ENCODE results near the gene TPM2. TPM values are rescaled to one million over a fixed set of nuclear protein-coding genes. Genes with fewer than 3 reads are reported as not detected.
"Not testable (repeated sequence)": the region's sequence is repeated elsewhere in the genome, so short reads cannot be mapped to it uniquely, and the experiment has no call there.

TPM2 gene
- polyA plus RNA-seq, 1 experiment: 1,727 TPM

DNA sequence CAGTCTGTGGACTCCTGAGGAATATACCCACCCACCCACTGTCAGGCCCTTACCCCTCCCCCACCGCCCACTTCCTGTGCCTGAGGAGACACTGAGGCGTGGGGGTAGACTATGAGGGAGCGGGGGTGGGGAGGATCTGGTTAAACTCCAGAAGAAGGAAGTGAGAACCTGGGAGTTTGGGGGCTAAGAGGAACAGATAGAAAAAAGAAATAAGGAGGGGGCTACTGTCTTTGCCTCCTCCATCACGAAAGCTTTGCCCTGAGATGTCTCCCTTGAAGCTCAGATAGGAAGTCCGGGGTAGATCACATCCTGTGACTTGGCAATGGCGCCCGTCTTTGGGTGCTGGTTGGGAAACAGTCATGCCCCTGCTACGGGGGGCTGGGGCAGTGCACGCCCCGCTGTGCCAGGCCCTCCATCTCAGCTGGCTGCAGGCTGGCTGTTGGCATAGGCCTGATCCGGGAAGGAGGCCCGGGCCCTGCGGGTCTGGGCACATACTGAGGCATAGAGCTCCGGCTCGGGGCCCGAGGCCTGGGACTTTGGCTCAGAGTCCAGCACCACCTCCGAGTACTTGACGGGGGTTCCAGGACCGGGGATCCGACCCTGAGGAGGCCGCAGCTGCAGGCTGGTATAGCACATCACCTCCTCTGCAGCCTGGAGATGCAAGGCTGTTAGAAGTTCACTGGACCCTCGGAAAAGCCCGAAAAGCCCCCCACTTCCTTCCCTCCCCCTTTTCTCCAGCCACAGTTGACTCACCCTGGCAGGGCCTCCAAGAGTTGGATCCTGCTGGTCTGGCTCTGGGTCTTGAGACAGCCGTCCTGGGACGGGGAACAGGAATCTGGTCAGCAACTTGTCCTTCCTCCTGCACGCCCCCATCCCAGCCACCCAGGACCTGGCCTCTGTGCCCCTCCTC, 40.0 kb downstream of the TPM2 start:
- H3K4me3 ChIP-seq (ENCODE audit: low read depth, low read length): no peak overlapping the region
- CTCF ChIA-PET: interaction anchor here (1.4 to 4.8 kb wide), 3 partner anchors 8 to 47 kb away, joined by 3 to 43 read pairs (median 4); partner anchors contain the start of genes CCDC107 and RMRP
- DNase-seq (ENCODE audit: low read depth): no peak
- H3K36me3 ChIP-seq (ENCODE audit: control insufficient read depth, insufficient read depth, low read length): no peaks in the 10 kb centered on the region
- POLR2A ChIA-PET: interaction anchor here (0.6 kb wide), 1 partner anchor 586 kb away, joined by 3 read pairs; no protein-coding TSS in a partner anchor
- H3K27me3 ChIP-seq (ENCODE audit: control insufficient read depth, insufficient read depth, low read length): no peaks in the 10 kb centered on the region
- TF ChIP-seq, protein P1, sequence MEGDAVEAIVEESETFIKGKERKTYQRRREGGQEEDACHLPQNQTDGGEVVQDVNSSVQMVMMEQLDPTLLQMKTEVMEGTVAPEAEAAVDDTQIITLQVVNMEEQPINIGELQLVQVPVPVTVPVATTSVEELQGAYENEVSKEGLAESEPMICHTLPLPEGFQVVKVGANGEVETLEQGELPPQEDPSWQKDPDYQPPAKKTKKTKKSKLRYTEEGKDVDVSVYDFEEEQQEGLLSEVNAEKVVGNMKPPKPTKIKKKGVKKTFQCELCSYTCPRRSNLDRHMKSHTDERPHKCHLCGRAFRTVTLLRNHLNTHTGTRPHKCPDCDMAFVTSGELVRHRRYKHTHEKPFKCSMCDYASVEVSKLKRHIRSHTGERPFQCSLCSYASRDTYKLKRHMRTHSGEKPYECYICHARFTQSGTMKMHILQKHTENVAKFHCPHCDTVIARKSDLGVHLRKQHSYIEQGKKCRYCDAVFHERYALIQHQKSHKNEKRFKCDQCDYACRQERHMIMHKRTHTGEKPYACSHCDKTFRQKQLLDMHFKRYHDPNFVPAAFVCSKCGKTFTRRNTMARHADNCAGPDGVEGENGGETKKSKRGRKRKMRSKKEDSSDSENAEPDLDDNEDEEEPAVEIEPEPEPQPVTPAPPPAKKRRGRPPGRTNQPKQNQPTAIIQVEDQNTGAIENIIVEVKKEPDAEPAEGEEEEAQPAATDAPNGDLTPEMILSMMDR (IDR thresholded peaks at IDR 0.05; ENCODE audit: insufficient read depth, low read depth, low read length): no peak

DNA sequence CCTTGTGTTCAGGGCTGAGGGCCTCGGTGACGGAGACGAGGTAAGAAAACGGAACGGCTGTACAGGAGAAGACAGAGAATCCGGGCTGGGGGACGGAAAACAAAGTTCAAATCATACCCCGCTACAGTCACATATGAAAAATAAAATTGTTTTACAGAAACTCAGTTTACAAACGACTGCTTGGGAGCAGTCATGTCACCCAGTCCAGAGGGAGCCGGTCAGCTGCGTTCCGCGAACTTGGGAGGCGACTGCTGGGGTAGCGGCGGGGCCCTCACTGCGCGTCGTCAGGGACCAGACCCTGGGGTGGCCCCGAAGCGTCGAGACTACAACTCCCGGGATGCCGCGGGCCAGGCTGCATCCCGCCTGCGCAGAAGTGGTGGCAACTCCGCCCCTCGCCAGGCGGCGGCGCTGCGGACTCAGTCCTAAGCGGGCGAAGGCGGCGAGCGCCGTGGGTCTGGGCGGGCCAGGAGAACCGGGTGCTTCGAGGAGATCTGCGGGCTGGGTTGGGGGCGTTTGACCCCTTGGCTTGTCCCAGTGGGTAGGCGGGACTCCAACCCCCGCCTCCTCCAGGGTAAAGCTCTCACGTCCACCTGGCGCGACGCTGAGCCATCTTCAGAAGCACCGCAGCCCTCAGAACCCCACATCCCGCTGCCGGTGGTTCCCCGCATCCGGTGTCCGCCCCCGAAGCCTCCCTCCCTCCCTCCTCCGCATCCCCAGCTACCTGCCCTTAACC, 43.0 kb downstream of the TPM2 start:
- TF ChIP-seq, protein P1 (IDR thresholded peaks at IDR 0.05; ENCODE audit: insufficient read depth, low read depth, low read length): peak; percentile 95
- no peaks in the 10 kb centered on the region for H3K27me3 ChIP-seq (ENCODE audit: control insufficient read depth, insufficient read depth, low read length)
- H3K36me3 ChIP-seq (ENCODE audit: control insufficient read depth, insufficient read depth, low read length): no peaks in the 10 kb centered on the region
- ChIA-PET POLR2A (interaction anchor here (0.6 kb wide), 1 partner anchor 133 kb away, joined by 7 read pairs; no protein-coding TSS in a partner anchor), CTCF (interaction anchor here (0.6 to 5.3 kb wide), 32 partner anchors 10 to 530 kb away, joined by 3 to 43 read pairs (median 4); partner anchors contain the start of genes ARHGEF39, CCDC107, RMRP and TPM2)
- peak overlapping the region; percentile 48 for H3K4me3 ChIP-seq (ENCODE audit: low read depth, low read length)
- no peak for DNase-seq (ENCODE audit: low read depth)

DNA sequence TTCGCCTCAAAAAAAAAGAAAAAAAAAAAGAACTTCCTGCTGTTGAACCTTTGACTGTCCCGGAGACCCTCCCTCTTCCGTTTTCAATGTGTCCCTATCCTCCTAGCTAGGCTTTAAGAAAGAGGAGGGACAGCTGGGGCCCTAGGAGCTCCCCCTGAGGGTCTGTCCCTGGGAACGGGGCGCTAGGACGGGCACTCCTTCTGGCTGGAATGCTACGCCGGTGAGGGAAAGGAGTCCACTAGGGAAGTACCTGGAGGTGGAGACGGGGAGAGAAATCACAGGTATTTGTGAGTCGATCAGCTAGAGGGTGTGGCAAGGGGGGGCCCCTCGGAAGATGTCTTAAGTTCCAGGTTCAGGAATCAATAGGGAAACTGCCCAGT, 43.6 kb downstream of the TPM2 start:
- ChIA-PET CTCF (interaction anchor here (0.6 to 5.3 kb wide), 23 partner anchors 11 to 530 kb away, joined by 3 to 43 read pairs (median 5); partner anchors contain the start of genes ARHGEF39, CCDC107, RMRP and TPM2), POLR2A (no interaction called here)

DNA sequence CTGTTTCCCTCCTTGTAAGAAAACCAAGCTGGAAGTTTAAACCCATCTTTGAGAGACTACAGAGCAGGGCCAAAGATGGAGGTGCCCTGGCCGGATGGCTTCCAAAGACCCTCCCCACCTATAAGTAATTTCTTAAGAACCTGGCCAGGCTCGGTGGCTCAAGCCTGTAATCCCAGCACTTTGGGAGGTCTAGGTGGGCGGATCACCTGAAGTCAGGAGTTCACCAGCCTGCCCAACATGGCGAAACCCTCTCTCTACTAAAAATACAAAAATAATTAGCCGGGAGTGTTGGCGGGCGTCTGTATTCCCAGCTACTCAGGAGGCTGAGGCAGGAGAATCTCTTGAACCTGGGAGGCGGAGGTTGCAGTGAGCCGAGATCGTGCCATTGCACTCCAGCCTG, 44.0 kb downstream of the TPM2 start:
- CTCF ChIA-PET: interaction anchor here (0.6 to 5.3 kb wide), 20 partner anchors 11 to 144 kb away, joined by 3 to 43 read pairs (median 5); partner anchors contain the start of genes ARHGEF39, CCDC107, RMRP and TPM2
- H3K36me3 ChIP-seq (ENCODE audit: control insufficient read depth, insufficient read depth, low read length): not testable (repeated sequence)
- POLR2A ChIA-PET: interaction anchor here (0.7 kb wide), 1 partner anchor 82 kb away, joined by 5 read pairs; no protein-coding TSS in a partner anchor

More for the DNA sequence above, 43.6 kb downstream of the TPM2 start:
- no peaks in the 10 kb centered on the region for H3K27me3 ChIP-seq (ENCODE audit: control insufficient read depth, insufficient read depth, low read length)
- no peak for DNase-seq (ENCODE audit: low read depth)
- no peaks in the 10 kb centered on the region for H3K36me3 ChIP-seq (ENCODE audit: control insufficient read depth, insufficient read depth, low read length)
- TF ChIP-seq, protein P1 (IDR thresholded peaks at IDR 0.05; ENCODE audit: insufficient read depth, low read depth, low read length): peak; percentile 43
- H3K4me3 ChIP-seq (ENCODE audit: low read depth, low read length): peak overlapping the region; percentile 48

DNA sequence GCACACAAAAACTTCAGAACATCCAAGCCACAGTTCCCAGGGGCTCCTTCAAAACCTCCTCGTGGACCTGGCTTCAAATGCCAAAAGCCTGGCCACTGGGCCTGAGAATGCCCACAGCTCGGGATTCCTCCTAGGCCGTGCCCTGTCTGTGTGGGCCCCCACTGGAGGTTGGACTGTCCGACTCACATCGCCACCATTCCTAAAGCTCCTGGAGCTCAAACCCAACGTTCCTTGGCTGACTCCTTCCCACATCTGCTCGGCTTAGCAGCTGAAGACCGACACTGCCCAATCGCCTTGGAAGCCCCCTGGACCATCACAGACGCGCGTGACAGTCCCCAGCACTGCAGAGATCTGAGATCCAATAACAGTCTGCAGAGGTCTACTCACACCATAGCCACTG, 46.7 kb downstream of the TPM2 start:
- Histone ChIP-seq H3K36me3 (ENCODE audit: control insufficient read depth, insufficient read depth, low read length) (no peaks in the 10 kb centered on the region), H3K4me3 (ENCODE audit: low read depth, low read length) (no peak overlapping the region), H3K27me3 (ENCODE audit: control insufficient read depth, insufficient read depth, low read length) (no peaks in the 10 kb centered on the region)
- CTCF ChIA-PET: interaction anchor here (0.9 to 2.1 kb wide), 3 partner anchors 12 to 53 kb away, joined by 3 to 4 read pairs (median 3); no protein-coding TSS in a partner anchor
- POLR2A ChIA-PET: no interaction called here
- no peak for DNase-seq (ENCODE audit: low read depth)
- TF ChIP-seq, protein P1 (IDR thresholded peaks at IDR 0.05; ENCODE audit: insufficient read depth, low read depth, low read length): no peak

More for the DNA sequence above, 44.0 kb downstream of the TPM2 start:
- not testable (repeated sequence) for H3K27me3 ChIP-seq (ENCODE audit: control insufficient read depth, insufficient read depth, low read length); DNase-seq (ENCODE audit: low read depth); H3K4me3 ChIP-seq (ENCODE audit: low read depth, low read length)

DNA sequence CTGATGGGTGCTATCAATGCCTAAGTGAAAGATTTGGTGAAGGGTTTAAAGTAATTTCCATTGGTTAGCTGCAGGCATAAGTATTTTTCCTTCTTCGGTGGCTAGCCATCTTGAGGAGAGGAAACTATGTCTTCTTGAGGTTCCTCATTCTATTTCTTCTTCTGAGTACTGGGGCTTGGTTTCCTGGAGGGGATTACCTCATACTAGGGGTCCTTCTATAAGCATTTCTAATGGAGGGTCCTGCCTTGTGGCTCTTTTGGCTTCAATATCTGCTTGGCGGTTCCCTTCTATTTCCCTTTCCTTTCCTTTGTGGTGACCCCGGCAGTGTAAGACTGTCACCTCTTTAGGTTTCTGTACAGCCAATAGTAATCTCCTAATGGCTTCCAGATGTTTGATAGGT, 48.2 kb downstream of the TPM2 start:
- H3K36me3 ChIP-seq (ENCODE audit: control insufficient read depth, insufficient read depth, low read length); POLR2A ChIA-PET; DNase-seq (ENCODE audit: low read depth); H3K4me3 ChIP-seq (ENCODE audit: low read depth, low read length); H3K27me3 ChIP-seq (ENCODE audit: control insufficient read depth, insufficient read depth, low read length): not testable (repeated sequence)
- CTCF ChIA-PET: interaction anchor here (2.1 kb wide), 1 partner anchor 11 kb away, joined by 4 read pairs; no protein-coding TSS in a partner anchor

DNA sequence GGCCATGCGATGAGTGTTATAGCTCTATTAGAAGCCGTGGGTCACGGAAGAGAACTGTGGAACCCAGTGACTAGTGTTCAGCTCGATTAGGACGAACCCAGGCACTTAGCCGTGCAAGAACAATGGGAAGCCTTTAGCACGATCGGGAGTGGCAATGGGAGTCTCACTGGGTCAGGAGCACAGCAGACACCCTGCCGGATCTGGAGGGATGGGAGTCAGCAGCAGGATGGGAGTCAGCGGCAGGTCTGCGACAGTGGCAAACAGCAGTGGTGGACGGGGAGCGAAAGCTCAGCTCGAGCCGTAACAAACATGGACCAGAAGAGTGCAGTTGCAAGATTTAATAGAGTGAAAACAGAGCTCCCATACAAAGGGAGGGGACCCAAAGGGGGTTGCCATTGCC, 49.3 kb downstream of the TPM2 start:
- POLR2A ChIA-PET; H3K27me3 ChIP-seq (ENCODE audit: control insufficient read depth, insufficient read depth, low read length); H3K4me3 ChIP-seq (ENCODE audit: low read depth, low read length); DNase-seq (ENCODE audit: low read depth); H3K36me3 ChIP-seq (ENCODE audit: control insufficient read depth, insufficient read depth, low read length): not testable (repeated sequence)
- CTCF ChIA-PET: interaction anchor here (0.6 to 1.7 kb wide), 3 partner anchors 18 to 29 kb away, joined by 3 to 8 read pairs (median 3); partner anchors contain the start of gene CCDC107

All from BJ (cell line).